Stimulated activated CD8-positive, alpha-beta memory T cell treated with anti-CD3 and anti-CD28 coated beads, Interleukin-4, amount 100 ng/mL, for 48 hours (primary cell): Measurements from ENCODE around the gene AASDH.
"Not testable (repeated sequence)": the region's sequence is repeated elsewhere in the genome, so short reads cannot be mapped to it uniquely, and the experiment has no call there.

Experiments
- DNase-seq: peaks from one replicate; pipeline ENCODE4 v3.0.0-alpha.2; 2020

Gene AASDH

DNA sequence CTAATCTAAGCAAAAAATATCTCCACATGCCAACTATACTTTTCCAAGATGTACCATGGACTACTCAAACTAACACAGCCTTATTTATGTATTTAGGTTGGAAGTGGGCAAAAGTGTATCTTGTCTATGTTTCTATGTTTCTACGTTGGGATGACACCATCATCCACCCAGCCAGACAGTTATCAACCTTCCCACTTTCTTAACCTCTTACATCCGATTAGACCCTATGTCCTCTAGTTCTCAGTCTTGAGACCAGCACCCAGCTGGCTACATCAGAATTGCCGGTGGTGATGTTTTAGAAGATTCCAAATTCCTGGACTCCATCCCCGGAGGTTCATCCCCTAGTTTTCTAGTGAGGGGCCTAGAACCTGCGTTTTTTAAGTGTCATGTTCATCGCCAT, 1.0 kb upstream of the AASDH start:
- no peak for DNase-seq

DNA sequence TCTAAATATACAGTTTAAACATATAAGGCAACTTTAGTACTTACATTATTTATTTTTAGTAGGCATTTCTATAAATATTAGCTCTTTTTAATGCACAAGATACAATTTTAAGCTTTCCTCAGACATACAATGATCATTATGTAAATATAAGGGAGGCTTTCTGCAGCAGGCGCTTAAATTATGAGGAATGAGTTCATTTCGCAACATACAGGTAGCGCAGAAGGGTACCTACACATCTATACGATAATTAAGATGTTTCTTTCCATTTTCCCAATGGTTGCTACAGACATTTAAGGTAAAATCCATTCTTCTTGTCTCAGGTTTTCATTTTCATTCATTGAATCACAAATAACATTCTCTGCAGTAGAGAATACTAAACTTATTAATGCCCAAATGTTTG, 1.2 kb downstream of the AASDH start:
- no peak for DNase-seq

DNA sequence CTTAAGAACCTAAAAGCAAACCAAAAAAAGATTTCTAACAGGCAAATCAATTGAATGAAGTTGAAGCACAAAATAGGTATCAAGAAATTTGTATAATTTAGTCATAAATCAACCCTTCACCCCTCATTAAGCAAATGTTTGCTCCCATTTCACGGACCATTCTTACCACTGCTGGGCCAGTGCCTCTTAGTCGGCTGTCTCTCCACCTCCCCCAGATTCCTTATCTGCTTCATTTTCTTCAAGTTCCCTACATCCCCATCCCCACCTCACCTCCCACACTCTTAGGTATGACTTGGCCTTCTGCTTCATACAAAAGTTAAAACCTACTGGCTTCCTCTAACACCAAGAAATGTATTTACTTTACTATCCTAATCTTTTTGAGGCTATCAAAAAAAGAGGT, 11.8 kb downstream of the AASDH start:
- DNase-seq = no peak

DNA sequence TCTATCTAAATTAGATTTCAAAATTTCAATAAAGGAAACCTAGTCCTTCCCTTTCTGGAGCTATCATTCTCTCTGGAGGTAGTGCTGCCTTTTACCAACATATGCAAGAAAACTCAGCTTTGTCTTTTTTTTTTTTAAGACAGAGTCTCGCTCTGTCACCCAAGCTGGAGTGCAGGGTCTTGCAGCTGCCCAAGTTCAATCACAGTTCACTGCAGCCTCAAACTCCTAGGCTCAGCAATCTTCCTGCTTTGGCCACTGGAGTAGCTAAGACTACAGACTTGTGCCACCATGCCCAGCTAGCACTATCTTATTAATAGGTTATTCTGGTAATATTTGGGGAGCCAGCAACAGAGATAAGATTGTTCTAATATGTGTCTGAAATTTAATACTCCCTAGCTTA, 12.3 kb downstream of the AASDH start:
- DNase-seq = no peak

DNA sequence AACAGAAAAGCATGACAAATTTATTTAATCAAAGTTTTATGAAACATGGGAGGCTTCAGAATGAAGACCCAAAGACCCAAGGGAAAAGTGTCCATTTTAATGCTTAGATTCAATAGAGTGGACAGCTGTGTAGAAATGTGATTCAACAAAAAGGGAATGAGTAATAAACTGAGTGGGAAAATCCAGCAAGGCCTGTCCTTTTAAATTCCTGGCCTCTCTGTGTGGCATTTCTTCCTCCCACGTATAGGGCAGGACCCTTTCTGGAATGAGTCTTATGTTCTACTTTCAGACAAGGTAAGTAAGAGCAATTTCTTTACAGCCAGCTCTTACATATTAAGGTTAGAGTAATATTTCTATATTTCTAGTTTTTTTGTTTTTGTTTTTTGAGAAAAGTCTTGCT, 14.5 kb downstream of the AASDH start:
- no peak for DNase-seq

DNA sequence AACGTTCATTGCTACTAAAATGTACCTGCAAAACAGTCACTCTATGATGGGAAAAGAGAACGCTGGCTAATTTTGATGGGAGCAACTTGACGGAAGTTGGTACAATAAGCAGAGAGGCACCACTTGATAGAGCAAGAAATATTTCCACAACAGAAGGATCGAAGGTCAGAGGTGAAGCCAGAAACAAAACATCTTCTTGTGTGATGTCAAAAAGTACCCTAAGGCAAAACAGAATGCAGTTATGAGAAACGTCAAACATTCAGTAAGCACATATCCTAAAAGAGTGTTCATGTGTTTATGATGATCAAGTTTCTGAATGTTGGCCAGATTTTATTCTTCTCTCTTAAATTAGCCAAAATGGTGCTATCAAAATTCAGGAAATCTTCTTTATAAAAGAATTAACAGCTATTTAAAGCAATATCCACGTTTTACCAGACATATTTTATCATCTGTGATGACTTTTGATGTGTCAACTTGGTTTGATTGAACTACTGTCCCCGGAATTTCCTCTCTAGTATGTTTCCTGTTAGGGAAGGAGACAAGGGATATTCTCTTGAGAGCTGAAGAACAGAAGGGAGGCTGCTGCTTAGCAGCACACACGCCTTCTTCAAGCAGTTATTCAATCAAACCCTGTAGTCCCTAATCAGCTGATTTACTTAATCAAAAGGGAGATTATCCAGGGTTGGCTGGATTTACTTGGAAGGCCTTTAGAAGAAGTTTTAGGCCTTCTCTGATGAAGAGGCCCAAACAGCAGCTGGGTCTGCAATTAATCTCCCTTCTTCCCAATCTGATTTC, 15.7 kb downstream of the AASDH start:
- no peak for DNase-seq

DNA sequence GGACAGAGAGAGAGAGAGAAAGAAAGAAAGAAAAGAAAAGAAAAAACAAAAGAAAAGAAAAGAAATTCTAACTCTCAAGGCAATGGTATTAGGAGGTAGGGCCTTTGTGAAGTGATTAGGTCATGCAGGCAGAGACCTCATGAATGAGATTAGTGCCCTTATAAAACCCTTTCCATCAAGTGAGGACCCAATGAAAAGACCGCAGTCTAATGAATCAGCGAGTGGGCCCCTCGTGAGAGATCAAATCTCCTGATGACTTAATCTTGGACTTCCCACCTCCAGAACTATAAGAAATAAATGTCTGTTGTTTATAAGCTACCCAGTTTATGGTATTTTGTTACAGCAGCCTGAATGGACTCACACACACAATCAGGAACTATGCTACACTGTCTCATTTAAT, 16.9 kb downstream of the AASDH start:
- DNase-seq = no peak

DNA sequence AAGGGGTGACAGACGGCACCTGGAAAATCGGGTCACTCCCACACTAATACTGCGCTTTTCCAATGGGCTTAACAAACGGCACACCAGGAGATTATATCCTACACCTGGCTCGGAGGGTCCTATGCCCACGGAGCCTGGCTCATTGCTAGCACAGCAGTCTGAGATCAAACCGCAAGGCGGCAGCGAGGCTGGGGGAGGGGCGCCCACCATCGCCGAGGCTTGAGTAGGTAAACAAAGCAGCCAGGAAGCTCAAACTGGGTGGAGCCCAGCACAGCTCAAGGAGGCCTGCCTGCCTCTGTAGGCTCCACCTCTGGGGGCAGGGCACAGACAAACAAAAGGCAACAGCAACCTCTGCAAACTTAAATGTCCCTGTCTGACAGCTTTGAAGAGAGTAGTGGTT, 24.3 kb downstream of the AASDH start:
- not testable (repeated sequence) for DNase-seq

DNA sequence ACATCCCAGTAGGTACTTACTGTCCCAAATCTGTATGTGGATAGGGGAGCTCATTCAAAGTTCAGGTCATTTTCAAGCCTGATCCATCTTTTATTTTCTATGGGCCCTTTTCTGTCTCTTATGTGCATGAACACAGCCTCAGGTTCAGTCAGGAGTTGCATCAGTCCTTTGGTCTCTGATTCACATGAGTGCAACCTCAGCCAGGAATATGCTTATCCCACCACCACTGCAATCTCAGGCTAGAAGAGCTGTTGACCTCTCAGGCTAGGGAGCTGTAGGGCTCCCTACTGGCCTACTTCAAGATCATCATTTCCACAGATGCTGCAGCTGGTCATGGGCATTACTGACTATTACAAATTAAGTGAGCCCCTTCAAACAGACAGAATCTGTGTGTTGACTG, 27.2 kb downstream of the AASDH start:
- DNase-seq = no peak

DNA sequence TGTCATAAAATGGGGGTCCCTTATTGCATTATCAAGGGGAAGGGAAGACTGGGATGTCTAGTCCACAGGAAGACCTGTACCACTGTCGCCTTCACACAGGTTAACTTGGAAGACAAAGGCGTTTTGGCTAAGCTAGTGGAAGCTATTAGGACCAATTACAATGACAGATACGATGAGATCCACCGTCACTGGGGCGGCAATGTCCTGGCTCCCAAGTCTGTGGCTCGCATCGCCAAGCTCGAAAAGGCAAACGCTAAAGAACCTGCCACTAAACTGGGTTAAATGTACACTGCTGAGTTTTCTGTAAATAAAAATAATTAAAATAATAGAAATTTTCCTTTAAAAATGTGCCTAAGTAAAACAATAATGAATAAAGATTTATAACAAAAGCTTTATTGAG, 30.6 kb downstream of the AASDH start:
- no peak for DNase-seq

DNA sequence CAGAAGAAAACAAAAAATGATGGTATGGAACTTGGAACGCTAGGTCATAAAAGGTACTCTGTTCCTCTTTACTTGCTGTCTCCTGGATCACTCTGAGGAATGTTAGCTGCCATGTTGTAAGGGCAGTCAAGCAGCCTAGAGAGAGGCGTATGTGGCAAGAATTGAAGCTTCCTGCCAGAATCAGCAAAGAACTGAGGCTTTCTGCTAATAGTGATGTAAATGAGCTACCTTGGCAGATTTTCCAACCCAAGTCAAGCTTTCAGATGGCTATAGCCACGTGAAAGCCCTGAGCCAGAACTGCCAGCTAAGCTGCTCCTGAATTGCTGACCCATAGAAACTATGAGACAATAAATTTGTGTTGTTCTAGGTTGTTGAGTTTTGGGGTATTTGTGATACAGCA, 38.7 kb downstream of the AASDH start:
- DNase-seq = no peak

DNA sequence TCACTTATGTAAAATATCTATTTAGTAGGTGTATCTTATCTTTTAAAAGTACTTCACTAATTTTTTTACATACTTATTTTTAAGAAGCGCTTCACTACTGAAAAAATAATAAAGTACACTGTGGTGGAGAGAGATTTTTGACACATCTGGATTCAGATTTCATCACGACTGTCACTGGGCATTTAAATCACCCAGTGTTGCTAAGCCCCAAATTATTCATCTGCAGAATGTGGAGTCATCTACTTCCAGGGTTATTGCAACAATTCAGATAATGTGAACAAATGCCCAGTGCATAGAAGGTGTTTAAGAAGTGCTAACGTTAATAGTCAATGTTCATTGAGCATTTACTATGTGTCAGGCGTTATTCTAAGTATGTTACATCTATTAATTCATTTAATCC, 41.8 kb downstream of the AASDH start:
- no peak for DNase-seq

DNA sequence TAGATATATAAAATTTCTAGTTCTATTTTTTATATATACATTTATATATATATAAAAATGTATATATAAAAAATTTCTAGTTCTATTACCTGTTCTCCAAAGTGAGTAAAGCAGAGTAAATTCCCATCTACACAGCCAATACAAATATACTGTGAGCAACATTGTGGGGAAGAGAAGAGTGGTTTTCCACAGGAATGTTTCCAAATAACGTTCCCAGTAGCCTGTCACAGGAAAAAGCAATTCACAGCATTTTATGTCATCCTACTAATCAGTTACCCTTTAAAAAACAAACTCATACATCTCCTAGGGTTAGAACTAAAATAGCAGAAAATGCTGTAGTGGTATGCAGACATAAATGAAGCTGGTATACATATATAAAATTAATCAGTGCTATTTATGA, 44.5 kb downstream of the AASDH start:
- DNase-seq = no peak

DNA sequence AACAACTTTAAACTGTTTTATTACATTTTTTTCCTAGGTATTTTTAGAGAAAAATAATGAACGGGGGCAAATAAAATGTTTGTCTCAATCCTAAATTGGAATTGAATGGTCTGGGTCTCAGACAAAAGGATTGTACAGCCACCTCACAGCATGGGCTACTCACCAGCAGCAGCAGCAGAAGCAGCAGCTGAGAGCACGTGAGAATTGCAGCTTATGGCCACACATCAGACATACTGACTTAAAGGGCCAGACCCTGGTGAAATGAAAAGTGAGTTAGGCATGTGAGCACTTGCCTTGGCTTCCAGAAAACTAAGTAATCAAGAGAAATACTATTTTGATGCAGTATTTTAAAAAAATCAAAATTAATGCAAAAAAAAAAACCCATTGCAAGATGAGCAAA, 56.6 kb downstream of the AASDH start:
- no peak for DNase-seq

DNA sequence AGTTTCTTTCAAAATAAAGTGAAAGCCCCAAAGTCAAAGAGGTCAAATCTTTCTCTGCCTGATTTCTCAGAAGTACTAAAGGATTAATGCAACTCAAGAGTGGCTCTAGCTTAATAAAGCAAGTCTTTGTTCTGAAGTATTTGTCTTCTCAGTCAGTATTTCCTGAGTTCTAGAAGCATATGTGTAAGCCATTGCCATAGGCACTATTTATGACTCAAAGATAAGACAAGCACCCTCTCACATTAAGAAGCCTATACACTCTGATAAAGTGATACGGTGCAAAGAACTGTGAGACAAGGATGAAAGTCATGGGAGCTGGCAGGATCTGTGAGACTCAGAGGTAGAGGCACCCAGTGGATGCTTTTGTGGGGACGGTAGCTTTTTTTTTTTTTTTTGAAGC, 60.9 kb downstream of the AASDH start:
- no peak for DNase-seq

DNA sequence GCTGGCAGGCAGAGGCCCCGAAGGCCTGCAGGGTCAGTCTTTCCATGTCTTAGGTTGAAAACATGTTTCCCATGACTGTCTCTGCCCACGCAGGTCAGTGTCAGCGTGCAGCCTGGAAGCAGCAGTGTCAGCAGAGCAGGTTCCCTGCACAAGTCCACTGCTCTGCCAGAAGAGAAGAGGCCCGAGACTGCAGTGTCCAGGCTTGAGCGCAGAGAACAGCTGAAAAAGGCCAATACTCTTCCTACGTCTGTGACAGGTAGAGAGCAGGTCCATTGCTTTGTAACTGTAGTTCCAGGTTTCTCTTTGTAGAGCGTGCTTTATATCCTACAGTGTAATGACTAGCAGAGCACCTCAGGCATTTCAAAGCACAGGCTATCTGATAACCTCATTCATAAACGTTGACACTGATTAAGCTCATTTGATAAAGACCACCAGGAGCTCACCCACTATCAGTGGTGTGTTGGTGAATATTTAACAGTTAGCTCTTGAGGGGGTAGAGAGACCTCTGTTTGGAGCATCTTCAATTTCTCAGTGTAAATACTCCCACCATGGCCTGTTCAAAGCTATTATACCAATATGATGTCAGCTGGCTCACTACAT, 63.2 kb downstream of the AASDH start:
- no peak for DNase-seq

DNA sequence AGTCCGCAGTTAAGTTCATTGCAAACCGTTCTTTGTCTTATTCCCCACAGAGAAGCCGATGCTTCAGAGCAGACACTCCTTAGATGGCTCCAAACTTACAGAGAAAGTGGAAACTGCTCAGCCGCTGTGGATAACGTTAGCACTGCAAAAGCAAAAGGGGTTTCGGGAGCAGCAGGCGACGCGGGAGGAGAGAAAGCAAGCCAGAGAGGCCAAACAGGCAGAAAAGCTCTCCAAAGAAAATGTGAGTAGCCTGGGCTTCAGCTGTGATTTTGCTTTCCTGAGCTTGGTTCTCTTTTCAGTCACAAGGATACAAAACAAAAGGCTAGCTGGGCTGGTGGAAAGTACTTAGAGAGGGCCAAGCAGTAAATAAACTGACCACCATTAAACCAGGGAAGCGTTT, 64.0 kb downstream of the AASDH start:
- no peak for DNase-seq

DNA sequence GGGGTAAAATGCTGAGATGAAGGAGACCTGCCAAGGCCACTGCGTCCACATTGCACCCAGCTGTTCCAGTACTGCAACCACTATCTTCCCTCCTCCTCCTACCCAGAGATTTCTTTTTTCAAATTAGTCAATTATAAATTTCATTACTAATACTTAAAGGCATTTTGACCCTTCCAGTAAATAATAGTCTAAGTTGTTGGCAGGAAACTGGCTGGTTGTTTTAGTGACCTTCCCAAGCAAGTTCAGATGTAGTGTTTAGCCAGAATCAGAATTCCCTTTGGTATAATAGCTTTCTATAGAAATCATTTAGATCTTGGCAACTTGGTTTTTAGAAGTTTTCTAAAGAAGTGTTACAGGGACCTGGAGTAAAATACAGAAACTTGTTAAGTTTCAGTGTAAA, 66.0 kb downstream of the AASDH start:
- no peak for DNase-seq

DNA sequence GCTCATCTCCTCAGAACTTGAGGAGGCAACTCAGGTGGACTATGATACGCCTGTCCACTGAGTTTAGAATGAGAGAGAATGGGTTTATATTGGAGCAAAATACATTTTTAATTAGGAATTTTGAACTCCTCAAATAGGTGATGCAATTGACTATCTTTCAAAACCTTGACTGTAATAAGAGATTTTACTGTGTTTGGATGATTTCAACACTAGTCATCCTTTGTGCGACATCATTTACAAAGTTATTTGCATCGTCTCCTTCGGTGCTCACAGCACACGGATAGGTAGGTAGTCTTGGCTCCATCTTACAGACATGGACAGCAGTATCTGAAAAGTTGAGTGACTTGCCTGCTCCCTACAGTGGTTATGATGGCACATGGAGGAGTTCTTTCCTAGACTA, 67.0 kb downstream of the AASDH start:
- DNase-seq = no peak

DNA sequence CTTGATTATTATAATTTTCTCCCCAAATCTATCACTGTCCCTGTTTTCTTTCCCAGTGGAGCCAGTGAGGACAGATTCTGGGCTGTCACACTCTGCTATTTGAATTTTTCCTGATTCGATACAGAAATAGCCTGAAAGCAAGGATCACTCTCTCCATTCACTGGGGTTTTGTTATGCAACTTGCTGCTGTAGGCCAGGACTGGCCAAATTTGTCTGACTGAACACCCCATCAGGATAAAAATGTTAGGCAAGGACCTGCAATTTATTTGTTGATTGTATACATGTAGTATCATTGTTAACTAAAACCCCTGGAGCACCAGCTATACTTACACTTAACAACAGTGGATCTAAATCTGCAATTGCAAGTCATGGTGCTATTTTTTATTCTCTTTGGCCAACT, 68.7 kb downstream of the AASDH start:
- no peak for DNase-seq

DNA sequence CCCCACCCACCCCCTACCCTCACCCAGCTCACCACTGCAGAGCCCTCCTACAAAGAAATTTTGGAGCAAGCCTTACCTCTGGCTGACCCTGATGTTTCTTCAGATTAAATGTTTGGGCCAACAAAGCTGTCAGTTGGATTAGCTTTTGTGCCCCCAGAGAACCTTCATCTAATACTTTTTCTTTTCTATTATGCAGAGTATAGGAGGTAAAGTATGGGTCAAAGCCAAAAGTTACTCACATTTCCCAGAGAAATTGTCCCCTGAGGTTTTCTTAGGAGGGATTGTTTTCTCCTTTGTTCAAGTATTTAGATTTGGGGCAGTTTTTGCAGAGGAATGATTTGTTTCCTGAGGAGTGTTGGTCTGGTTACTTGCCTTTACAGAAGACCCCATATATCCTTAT, 69.5 kb downstream of the AASDH start:
- DNase-seq = no peak

DNA sequence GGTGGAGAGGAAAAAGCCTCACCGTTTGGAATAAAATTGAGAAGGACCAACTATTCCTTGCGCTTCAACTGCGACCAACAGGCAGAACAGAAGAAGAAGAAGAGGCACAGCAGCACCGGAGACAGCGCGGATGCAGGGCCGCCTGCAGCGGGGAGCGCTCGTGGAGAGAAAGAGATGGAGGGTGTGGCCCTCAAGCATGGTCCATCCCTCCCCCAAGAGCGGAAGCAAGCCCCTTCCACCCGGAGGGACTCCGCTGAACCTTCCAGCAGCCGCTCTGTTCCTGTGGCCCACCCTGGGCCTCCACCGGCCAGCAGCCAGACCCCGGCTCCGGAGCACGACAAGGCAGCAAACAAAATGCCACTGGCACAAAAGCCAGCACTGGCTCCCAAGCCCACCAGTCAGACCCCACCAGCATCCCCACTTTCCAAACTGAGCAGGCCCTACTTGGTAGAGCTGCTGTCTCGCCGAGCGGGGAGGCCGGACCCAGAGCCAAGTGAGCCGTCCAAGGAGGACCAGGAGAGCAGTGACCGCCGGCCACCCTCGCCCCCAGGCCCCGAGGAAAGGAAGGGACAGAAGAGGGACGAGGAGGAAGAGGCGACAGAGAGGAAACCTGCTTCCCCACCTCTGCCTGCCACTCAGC, 71.2 kb downstream of the AASDH start:
- DNase-seq = no peak

DNA sequence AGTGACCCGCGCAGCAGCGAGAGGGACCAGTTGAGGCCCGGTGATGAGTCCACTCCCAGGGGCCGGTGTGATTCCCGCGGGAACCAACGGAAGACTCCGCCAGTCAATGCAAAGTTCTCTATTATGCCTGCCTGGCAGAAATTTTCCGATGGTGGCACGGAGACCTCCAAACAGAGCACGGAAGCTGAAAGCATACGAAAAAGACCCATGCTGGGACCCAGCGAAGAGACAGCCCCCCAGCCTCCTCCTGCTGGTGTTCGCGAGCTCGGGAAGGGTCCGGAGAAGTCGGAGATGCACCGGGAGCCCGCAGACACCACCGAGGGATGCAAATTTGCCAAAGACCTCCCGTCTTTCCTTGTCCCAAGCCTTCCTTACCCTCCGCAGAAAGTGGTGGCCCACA, 71.7 kb downstream of the AASDH start:
- DNase-seq = no peak

DNA sequence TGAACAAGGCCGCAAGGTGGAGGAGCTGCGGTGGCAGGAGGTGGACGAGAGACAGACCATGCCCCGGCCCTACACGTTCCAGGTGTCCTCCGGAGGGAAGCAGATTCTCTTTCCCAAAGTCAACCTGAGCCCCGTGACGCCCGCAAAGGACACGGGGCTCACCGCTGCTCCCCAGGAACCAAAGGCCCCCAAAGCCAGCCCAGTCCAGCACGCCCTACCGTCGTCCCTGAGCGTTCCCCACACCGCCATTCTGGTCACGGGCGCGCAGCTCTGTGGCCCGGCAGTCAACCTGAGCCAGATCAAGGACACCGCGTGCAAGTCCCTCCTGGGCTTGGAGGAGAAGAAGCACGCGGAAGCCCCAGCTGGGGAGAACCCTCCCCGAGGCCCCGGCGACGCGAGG, 72.2 kb downstream of the AASDH start:
- no peak for DNase-seq
